ENCODE results near the gene NID2. TPM values are rescaled to one million over a fixed set of nuclear protein-coding genes. Genes with fewer than 3 reads are reported as not detected.

Gene NID2, protein sequence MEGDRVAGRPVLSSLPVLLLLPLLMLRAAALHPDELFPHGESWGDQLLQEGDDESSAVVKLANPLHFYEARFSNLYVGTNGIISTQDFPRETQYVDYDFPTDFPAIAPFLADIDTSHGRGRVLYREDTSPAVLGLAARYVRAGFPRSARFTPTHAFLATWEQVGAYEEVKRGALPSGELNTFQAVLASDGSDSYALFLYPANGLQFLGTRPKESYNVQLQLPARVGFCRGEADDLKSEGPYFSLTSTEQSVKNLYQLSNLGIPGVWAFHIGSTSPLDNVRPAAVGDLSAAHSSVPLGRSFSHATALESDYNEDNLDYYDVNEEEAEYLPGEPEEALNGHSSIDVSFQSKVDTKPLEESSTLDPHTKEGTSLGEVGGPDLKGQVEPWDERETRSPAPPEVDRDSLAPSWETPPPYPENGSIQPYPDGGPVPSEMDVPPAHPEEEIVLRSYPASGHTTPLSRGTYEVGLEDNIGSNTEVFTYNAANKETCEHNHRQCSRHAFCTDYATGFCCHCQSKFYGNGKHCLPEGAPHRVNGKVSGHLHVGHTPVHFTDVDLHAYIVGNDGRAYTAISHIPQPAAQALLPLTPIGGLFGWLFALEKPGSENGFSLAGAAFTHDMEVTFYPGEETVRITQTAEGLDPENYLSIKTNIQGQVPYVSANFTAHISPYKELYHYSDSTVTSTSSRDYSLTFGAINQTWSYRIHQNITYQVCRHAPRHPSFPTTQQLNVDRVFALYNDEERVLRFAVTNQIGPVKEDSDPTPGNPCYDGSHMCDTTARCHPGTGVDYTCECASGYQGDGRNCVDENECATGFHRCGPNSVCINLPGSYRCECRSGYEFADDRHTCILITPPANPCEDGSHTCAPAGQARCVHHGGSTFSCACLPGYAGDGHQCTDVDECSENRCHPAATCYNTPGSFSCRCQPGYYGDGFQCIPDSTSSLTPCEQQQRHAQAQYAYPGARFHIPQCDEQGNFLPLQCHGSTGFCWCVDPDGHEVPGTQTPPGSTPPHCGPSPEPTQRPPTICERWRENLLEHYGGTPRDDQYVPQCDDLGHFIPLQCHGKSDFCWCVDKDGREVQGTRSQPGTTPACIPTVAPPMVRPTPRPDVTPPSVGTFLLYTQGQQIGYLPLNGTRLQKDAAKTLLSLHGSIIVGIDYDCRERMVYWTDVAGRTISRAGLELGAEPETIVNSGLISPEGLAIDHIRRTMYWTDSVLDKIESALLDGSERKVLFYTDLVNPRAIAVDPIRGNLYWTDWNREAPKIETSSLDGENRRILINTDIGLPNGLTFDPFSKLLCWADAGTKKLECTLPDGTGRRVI (N-terminal part only)
- 10 to 100 TPM; 22.1 to 56.6 TPM for total RNA-seq
- 10 to 100 TPM in 1 of 2 donors, 1 to 10 TPM in 1; 2.8 to 30.9 TPM for polyA plus RNA-seq
- long read RNA-seq, donor 1, partial matches to known transcripts = 3 of 3 reads
- long read RNA-seq, donor 1, other reads (novel, unspliced or antisense) = 0 of 3 reads
- long read RNA-seq, donor 2, full-length matches to known transcripts = 4 of 21 reads
- long read RNA-seq, donor 2, partial matches to known transcripts = 16 of 21 reads
- long read RNA-seq, donor 2, other reads (novel, unspliced or antisense) = 1 of 21 reads

DNA sequence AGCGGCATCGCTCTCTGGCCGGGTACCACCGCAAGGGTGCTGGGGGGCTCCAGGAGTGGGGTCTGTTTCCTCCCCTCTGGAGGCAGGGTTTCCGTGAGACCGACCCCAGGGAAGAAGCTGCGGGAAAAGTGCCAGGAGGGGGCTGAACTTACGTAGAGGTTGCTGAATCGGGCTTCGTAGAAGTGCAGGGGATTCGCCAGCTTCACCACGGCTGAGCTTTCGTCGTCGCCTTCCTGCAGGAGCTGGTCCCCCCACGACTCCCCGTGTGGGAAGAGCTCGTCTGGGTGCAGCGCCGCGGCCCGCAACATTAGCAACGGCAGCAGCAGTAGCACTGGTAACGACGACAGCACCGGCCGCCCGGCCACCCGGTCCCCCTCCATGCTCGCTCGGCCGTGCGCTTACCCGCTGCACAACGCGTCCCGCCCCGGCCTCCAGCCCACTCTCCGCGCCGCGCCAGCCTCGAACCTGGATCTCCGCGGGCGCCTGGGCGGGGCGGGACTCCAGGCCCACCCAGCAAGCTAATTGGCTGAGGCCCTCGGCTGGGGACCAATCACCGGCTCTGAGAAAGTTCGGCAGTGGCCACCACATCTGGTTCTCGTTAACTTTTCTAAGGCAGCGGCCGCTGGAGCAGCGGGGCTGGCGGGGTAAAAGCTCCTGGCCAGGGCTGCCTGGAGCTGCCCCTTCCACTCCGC is at the start of gene NID2:
Gene NID2, minus strand, starts transcription at position 445 of the 692 bp plus-strand sequence. Its CDS starts 65 bp downstream, at position 380.
- DNase-seq (peak; percentile 90 to 94), ATAC-seq (ENCODE audit: low FRiP score) (peak; percentile 94)
- Histone ChIP-seq H3K36me3 (ENCODE audit: control insufficient read depth in 1 of 2, insufficient read depth in 2 of 2, low read length in 1 of 2) (no peaks in the 10 kb centered on the region), H3K27ac (ENCODE audit: low read depth in 1 of 2, low read length in 2 of 2) (peak within 1 kb of the TSS in 1 of 2 donors; percentile 76), H3K9me3 (ENCODE audit: control insufficient read depth, low read length) (no peaks in the 10 kb centered on the region), H3K4me3 (ENCODE audit: low read length in 2 of 2) (peak within 1 kb of the TSS; percentile 39 to 77), H3K27me3 (ENCODE audit: control insufficient read depth in 1 of 2, insufficient read depth in 2 of 2, low read length in 1 of 2) (no peaks in the 10 kb centered on the region), H3K4me1 (ENCODE audit: control insufficient read depth in 1 of 2, insufficient read depth in 2 of 2, low read length in 2 of 2) (no peaks in the 10 kb centered on the region)
- WGBS, 2 donors = 0% methylated on average over 56 to 57 of the region's 57 CpGs
- intact Hi-C loops (cut with DNase I) = no loop called here

DNA sequence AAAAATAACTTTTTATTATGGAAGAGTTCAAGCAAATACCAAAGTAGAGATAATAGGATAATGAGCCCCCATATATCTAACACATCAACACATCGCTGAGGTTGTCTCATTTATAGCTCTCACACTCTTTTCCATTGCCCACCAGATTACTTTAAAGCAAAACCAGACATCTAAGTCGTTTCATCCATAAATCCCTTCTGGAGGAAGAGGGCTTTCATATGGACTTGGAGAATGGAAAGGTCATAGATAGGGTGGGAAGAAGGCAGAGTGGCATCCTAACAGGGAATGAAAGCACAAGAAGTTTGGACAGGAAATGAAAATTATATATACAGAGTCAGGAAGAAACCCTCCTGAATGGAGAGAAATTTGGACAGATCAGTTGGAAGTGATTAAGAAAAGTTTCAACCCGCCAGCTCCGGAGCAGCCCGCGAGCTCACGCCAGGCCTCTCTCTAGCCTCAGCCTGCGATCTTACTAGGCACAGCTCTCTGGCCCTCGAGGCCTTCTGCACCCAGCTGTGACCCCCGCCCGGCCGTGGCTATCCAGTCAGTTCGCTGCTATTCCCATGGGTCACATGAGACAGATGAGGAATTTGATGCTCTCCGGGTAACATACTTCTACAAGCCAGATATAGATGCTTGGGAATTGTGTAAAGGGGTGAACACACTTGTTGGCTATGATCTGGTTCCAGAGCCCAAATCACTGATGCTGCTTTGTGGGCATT is 48.4 kb upstream of the NID2 start:
- no peak overlapping the region for H3K4me3 ChIP-seq (ENCODE audit: low read length in 2 of 2)
- no peaks in the 10 kb centered on the region for H3K36me3 ChIP-seq (ENCODE audit: control insufficient read depth in 1 of 2, insufficient read depth in 2 of 2, low read length in 1 of 2)
- H3K27me3 ChIP-seq (ENCODE audit: control insufficient read depth in 1 of 2, insufficient read depth in 2 of 2, low read length in 1 of 2) = no peaks in the 10 kb centered on the region
- ATAC-seq (ENCODE audit: low FRiP score) (no peak), DNase-seq (no peak)
- intact Hi-C loops (cut with DNase I) = no loop called here
- no peaks in the 10 kb centered on the region for H3K4me1 ChIP-seq (ENCODE audit: control insufficient read depth in 1 of 2, insufficient read depth in 2 of 2, low read length in 2 of 2)
- 75 to 77% methylated on average over 14 of the region's 14 CpGs for WGBS, 2 donors
- H3K9me3 ChIP-seq (ENCODE audit: control insufficient read depth, low read length) = no peaks in the 10 kb centered on the region
- no peak overlapping the region for H3K27ac ChIP-seq (ENCODE audit: low read depth in 1 of 2, low read length in 2 of 2)

DNA sequence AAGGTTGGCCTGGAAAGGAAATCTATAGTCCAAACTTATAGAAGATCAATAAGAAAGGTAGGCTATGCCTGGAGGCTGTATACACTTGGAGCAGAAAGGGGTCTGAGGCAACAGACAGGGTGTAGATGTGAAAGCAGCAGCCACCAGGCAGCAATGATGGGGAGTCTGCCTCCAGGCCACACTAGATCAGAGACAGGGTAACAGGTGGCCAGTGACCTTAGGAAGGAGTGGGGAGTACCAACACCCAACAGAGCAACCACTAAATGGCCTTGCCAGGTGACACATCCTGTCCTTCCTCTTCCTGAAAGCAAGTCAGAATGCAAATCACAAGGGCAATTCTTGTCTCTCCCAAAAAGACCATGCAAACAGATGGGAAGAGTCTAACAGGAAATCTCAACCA is 46.4 kb upstream of the NID2 start:
- ATAC-seq (ENCODE audit: low FRiP score) (no peak), DNase-seq (no peak)
- no peaks in the 10 kb centered on the region for H3K27me3 ChIP-seq (ENCODE audit: control insufficient read depth in 1 of 2, insufficient read depth in 2 of 2, low read length in 1 of 2)
- no peaks in the 10 kb centered on the region for H3K9me3 ChIP-seq (ENCODE audit: control insufficient read depth, low read length)
- H3K36me3 ChIP-seq (ENCODE audit: control insufficient read depth in 1 of 2, insufficient read depth in 2 of 2, low read length in 1 of 2) = no peaks in the 10 kb centered on the region
- H3K4me3 ChIP-seq (ENCODE audit: low read length in 2 of 2) = no peak overlapping the region
- H3K4me1 ChIP-seq (ENCODE audit: control insufficient read depth in 1 of 2, insufficient read depth in 2 of 2, low read length in 2 of 2) = no peaks in the 10 kb centered on the region
- intact Hi-C loops (cut with DNase I) = no loop called here
- no peak overlapping the region for H3K27ac ChIP-seq (ENCODE audit: low read depth in 1 of 2, low read length in 2 of 2)

DNA sequence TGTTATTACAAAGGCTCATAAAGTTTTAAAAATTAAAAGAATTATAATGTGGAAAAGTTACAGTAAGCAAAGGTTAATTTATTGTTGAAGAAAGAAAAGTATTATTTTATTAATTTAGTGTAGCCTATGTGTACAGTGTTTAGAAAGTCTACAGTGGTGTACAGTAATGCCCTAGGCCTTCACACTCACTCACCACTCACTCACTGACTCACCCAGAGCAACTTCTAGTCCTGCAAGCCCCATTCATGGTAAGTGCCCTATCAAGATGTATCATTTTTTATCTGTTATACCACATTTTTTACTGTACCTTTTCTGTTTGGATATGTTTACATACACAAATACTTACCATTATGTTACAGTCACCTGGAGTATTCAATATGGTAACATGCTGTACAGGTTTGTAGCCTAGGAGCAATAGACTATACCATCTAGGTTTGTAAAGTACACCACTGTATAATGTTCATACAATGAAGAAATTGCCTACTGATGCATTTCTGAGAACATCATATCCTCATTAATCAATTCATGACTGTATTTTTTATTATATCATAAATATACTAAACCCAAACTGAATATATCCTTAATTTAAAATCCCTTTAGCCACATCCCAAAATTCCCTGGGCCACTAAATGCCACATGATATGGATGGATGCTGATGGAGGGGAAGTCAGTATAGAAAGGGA is 43.6 kb upstream of the NID2 start:
- no peaks in the 10 kb centered on the region for H3K36me3 ChIP-seq (ENCODE audit: control insufficient read depth in 1 of 2, insufficient read depth in 2 of 2, low read length in 1 of 2)
- H3K27me3 ChIP-seq (ENCODE audit: control insufficient read depth in 1 of 2, insufficient read depth in 2 of 2, low read length in 1 of 2) = no peaks in the 10 kb centered on the region
- ATAC-seq (ENCODE audit: low FRiP score) (no peak), DNase-seq (no peak)
- H3K9me3 ChIP-seq (ENCODE audit: control insufficient read depth, low read length) = no peaks in the 10 kb centered on the region
- H3K27ac ChIP-seq (ENCODE audit: low read depth in 1 of 2, low read length in 2 of 2) = no peak overlapping the region
- intact Hi-C loops (cut with DNase I) = no loop called here
- H3K4me3 ChIP-seq (ENCODE audit: low read length in 2 of 2) = no peak overlapping the region
- no peaks in the 10 kb centered on the region for H3K4me1 ChIP-seq (ENCODE audit: control insufficient read depth in 1 of 2, insufficient read depth in 2 of 2, low read length in 2 of 2)

DNA sequence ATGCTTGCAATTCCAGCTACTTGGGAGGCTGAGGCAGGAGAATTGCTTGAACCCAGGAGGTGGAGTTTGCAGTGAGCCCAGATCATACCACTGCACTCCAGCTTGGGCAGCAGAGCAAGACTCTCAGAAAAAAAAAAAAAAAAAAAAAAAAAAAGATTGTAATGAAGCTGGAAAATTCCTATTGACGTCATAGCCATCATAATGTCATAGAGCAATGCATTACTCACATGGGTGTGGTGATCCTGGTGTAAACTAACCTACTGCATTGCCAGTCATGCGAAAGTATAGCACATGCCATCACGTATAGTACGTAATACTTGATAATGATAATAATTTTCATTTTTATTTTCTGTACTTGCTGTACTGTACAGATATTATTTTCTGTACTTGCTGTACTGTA is 42.7 kb upstream of the NID2 start:
- Histone ChIP-seq H3K9me3 (ENCODE audit: control insufficient read depth, low read length) (no peaks in the 10 kb centered on the region), H3K27me3 (ENCODE audit: control insufficient read depth in 1 of 2, insufficient read depth in 2 of 2, low read length in 1 of 2) (no peaks in the 10 kb centered on the region), H3K27ac (ENCODE audit: low read depth in 1 of 2, low read length in 2 of 2) (no peak overlapping the region), H3K4me1 (ENCODE audit: control insufficient read depth in 1 of 2, insufficient read depth in 2 of 2, low read length in 2 of 2) (no peaks in the 10 kb centered on the region), H3K36me3 (ENCODE audit: control insufficient read depth in 1 of 2, insufficient read depth in 2 of 2, low read length in 1 of 2) (no peaks in the 10 kb centered on the region), H3K4me3 (ENCODE audit: low read length in 2 of 2) (no peak overlapping the region)
- ATAC-seq (ENCODE audit: low FRiP score) (no peak), DNase-seq (no peak)
- 94 to 97% methylated on average over 4 of the region's 4 CpGs for WGBS, 2 donors
- intact Hi-C loops (cut with DNase I) = no loop called here

DNA sequence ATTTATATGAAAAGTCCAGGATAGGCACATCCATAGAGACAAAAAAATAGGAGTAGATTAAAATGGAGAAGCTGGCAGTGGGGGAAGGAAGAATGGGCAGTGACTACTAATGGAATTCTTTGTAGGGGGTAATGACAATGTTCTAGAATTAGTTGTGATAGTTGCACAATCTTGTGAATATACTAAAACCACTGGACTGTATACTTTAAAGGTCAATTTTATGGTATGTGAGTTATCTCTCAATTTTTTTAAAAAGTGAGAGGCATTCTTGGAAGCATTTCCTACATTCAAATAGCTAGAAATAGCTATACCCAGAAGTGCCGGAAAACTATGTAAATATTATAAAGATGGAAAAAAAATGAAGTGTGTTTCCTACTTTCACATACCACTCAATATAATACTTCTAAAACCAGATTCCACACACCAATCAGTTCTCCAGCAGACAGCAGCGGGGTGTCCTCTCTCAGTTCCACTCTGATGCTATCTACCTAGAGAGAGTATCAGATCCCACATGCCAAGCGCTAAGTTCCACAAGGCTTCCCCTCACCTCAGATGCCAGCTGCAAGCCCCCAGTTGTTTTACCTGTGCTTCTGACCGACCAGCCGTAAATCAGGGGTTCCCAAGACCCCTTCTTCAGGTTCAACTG is 41.7 kb upstream of the NID2 start:
- DNase-seq = no peak
- Histone ChIP-seq H3K4me1 (ENCODE audit: control insufficient read depth in 1 of 2, insufficient read depth in 2 of 2, low read length in 2 of 2) (no peaks in the 10 kb centered on the region), H3K36me3 (ENCODE audit: control insufficient read depth in 1 of 2, insufficient read depth in 2 of 2, low read length in 1 of 2) (no peaks in the 10 kb centered on the region), H3K27ac (ENCODE audit: low read depth in 1 of 2, low read length in 2 of 2) (no peak overlapping the region), H3K27me3 (ENCODE audit: control insufficient read depth in 1 of 2, insufficient read depth in 2 of 2, low read length in 1 of 2) (no peaks in the 10 kb centered on the region), H3K4me3 (ENCODE audit: low read length in 2 of 2) (no peak overlapping the region), H3K9me3 (ENCODE audit: control insufficient read depth, low read length) (no peaks in the 10 kb centered on the region)
- 50 to 67% methylated on average over 5 of the region's 5 CpGs for WGBS, 2 donors
- intact Hi-C loops (cut with DNase I) = no loop called here
- ATAC-seq (ENCODE audit: low FRiP score) = no peak

DNA sequence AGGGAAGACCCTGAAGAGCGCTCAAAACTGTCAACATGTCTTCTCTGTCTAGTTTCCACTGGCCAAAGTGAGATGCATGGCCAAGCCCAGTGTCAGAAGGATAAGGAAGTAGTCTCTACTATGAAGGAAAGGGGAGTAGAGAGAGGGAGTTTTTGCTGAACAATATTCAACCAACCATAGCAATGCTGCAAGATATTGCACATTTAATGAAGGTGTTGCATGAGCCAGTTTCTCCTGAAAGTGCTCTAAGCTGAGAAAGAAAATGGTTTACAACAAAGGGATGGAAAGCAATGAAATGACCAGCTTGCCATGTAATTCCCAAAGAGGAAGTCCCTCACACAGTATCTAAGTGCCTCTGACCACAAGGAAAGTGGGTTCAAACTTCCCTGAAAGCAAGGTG is 40.0 kb upstream of the NID2 start:
- Histone ChIP-seq H3K27ac (ENCODE audit: low read depth in 1 of 2, low read length in 2 of 2) (no peak overlapping the region), H3K36me3 (ENCODE audit: control insufficient read depth in 1 of 2, insufficient read depth in 2 of 2, low read length in 1 of 2) (no peaks in the 10 kb centered on the region), H3K4me1 (ENCODE audit: control insufficient read depth in 1 of 2, insufficient read depth in 2 of 2, low read length in 2 of 2) (no peaks in the 10 kb centered on the region), H3K27me3 (ENCODE audit: control insufficient read depth in 1 of 2, insufficient read depth in 2 of 2, low read length in 1 of 2) (no peaks in the 10 kb centered on the region), H3K9me3 (ENCODE audit: control insufficient read depth, low read length) (no peaks in the 10 kb centered on the region), H3K4me3 (ENCODE audit: low read length in 2 of 2) (no peak overlapping the region)
- ATAC-seq (ENCODE audit: low FRiP score) (no peak), DNase-seq (no peak)
- WGBS, 2 donors = 97 to 100% methylated on average over 1 of the region's 1 CpG
- intact Hi-C loops (cut with DNase I) = no loop called here
